ENCODE results near the gene OPTC.

OPTC gene

DNA sequence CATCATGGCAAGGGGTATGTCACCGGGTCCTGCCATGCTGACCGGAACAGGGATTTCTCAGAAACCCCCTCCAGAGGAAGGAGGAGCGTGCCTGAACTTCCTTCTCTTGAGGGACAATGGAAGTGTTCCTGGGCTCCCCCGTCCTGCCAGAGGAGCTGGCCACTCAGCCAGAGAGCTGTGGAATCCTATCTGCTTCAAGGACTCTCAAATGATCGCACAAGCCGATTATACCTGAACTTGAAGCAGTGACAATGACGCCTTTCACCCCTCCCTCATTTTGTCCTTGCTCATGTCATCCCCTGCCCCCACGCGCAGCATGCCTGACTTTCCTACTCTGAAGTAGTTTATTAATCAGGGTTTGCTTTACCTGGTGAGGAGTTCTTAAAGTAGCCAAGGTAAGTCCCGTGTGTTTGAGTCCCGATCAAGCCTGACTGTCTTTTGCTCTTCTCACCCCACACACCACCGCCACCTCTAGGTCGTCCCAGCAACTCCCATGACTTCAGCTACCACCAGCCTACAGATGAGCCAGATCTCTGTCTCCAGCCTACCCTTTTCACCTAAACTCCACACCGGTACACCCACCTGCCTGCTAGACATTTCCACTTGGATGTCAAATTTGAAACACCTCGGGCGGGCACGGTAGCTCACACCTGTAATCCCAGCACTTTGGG lies 43.3 kb upstream of the OPTC start:
- Histone ChIP-seq H3K27me3 (no peaks in the 10 kb centered on the region), H3K36me3 (no peaks in the 10 kb centered on the region), H3K4me3 (no peak overlapping the region), H3K4me1 (peaks cover 0 to 44% (median 19%) of the 10 kb centered on the region in 4 donors), H3K27ac (peak overlapping the region; percentile 73 to 79), H3K9me3 (no peaks in the 10 kb centered on the region)
- peak in 1 of 2 donors; percentile 59 for DNase-seq
- intact Hi-C loops (cut with DNase I; ENCODE audit: low total_unique reads), result no loop called here
- TF ChIP-seq, protein P1, sequence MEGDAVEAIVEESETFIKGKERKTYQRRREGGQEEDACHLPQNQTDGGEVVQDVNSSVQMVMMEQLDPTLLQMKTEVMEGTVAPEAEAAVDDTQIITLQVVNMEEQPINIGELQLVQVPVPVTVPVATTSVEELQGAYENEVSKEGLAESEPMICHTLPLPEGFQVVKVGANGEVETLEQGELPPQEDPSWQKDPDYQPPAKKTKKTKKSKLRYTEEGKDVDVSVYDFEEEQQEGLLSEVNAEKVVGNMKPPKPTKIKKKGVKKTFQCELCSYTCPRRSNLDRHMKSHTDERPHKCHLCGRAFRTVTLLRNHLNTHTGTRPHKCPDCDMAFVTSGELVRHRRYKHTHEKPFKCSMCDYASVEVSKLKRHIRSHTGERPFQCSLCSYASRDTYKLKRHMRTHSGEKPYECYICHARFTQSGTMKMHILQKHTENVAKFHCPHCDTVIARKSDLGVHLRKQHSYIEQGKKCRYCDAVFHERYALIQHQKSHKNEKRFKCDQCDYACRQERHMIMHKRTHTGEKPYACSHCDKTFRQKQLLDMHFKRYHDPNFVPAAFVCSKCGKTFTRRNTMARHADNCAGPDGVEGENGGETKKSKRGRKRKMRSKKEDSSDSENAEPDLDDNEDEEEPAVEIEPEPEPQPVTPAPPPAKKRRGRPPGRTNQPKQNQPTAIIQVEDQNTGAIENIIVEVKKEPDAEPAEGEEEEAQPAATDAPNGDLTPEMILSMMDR (IDR thresholded peaks at IDR 0.05), result no peak

DNA sequence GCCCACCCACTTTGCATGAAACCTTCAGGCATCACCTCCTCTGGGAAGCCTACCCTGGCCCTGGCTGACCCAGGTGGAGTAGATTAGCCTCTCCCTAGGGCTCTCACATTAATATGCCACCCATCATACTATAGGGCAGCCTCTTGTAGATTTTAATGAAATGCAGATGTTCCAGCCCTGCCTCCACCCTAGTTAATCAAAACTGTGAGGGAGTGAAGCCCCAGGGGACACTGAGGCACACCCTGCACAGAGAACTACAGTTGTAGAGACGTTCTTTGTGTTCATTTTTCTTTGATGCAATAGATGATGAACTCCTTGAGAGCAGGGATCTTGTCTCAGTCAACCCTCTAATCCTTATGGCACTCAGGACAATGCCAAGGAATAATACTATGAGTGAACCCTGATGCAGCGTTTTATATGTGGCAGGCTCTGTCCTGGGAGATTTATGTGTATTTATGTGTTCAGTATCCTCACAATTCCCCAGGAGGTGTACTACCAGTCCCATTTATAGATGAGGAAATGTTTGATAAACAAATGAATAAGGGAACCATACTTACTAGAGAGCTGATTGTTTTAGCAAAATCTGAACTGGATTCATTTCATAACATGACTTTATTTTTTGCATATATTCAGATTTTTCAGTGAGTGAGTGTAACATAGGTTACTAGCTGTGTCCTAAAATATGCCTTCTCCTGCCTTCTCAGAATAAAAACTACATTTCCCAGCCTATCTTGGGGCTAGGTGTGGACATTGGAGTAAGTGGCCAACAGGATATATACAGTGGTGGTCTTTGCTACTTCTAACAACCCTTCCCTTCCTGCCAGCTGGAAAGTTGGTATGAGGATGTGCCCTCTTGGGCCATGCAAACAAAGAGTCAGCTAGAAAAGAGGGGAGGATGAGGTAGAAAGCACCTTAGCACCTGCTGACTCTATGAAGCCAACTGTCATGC lies 41.8 kb upstream of the OPTC start:
- intact Hi-C loops (cut with DNase I; ENCODE audit: low total_unique reads), result no loop called here
- TF ChIP-seq, protein P1 (IDR thresholded peaks at IDR 0.05), result no peak
- peaks cover 0 to 38% (median 19%) of the 10 kb centered on the region in 4 donors for H3K4me1 ChIP-seq
- peak in 1 of 2 donors; percentile 29 for DNase-seq
- no peak overlapping the region for H3K4me3 ChIP-seq
- H3K27me3 ChIP-seq, result no peaks in the 10 kb centered on the region
- H3K9me3 ChIP-seq, result no peaks in the 10 kb centered on the region
- H3K36me3 ChIP-seq, result no peaks in the 10 kb centered on the region
- no peak overlapping the region for H3K27ac ChIP-seq

DNA sequence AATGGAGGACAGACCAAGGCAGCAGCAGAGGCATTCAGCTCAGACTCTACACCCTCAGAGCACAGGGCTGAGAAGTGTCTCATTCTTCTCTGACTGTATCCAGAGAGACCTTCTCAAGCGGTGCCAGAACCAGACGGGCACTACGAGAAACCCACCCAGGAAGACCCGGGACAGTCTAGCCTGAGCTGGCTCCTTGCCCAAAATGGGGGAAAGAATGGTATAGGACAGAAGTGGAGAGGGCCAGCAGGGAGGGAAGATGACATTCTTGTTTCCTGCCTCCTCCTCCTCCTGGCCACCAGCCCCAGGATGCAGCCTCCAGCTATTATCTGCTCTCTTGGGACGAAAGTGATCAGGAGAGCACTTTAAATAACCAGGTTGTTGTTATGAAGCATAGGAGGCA lies 40.9 kb upstream of the OPTC start:
- no peak overlapping the region for H3K27ac ChIP-seq
- no peak overlapping the region for H3K4me3 ChIP-seq
- no peaks in the 10 kb centered on the region for H3K36me3 ChIP-seq
- TF ChIP-seq, protein P1 (IDR thresholded peaks at IDR 0.05), result no peak
- peaks cover 0 to 29% (median 13%) of the 10 kb centered on the region in 4 donors for H3K4me1 ChIP-seq
- H3K9me3 ChIP-seq, result no peaks in the 10 kb centered on the region
- DNase-seq, result peak in 1 of 2 donors; percentile 38
- H3K27me3 ChIP-seq, result no peaks in the 10 kb centered on the region
- intact Hi-C loops (cut with DNase I; ENCODE audit: low total_unique reads), result no loop called here

DNA sequence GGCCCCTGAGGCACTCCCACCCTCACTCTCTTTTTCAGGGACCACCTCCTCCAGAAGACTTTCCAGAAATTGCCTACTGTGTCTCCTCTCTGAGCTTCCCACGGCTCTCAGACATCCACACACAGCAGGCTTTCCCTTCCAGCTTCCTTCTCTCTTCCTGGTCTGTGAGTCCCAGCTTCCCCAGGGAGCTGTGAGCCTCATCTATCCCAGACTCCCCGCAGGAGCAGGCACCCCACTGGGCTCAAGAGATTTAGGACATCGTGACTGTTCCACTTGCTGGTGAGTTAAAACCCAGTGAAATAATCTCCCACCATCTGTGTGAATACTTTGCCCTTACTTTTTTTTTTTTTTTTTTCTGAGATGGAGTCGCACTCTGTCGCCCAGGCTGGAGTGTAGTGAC lies 40.3 kb upstream of the OPTC start:
- TF ChIP-seq, protein P1 (IDR thresholded peaks at IDR 0.05), result no peak
- Histone ChIP-seq H3K36me3 (no peaks in the 10 kb centered on the region), H3K27me3 (no peaks in the 10 kb centered on the region), H3K4me3 (no peak overlapping the region), H3K27ac (no peak overlapping the region), H3K4me1 (peaks cover 0 to 23% (median 10%) of the 10 kb centered on the region in 4 donors), H3K9me3 (no peaks in the 10 kb centered on the region)
- peak in 1 of 2 donors; percentile 23 for DNase-seq
- intact Hi-C loops (cut with DNase I; ENCODE audit: low total_unique reads), result no loop called here

DNA sequence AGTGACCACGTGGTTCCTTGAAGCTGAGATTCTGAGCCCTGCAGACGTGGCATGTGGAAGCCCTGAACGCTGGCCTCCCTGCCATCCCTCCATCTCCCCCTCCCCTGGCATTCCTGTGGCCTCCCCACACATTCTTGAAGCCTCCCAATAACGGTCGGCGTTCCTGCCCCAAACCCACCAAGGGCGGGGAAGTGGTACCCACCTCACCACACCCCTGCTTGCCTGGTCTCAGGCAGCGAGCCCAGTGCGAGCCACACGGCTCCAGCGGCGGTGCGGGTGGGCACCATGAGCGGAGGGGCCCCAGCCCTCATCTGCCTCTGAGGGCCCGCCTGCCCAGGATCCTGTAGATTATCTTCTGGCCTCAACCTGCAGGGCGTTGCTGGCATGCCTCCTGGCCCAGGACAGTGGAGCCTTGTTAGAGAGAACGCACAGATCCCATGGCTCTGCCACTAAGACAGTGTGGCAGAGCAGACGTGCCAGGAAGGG lies 38.9 kb upstream of the OPTC start:
- peaks cover 0 to 9% (median 2%) of the 10 kb centered on the region in 4 donors for H3K4me1 ChIP-seq
- intact Hi-C loops (cut with DNase I; ENCODE audit: low total_unique reads), result no loop called here
- H3K27ac ChIP-seq, result no peak overlapping the region
- no peaks in the 10 kb centered on the region for H3K9me3 ChIP-seq
- no peaks in the 10 kb centered on the region for H3K27me3 ChIP-seq
- no peak overlapping the region for H3K4me3 ChIP-seq
- TF ChIP-seq, protein P1 (IDR thresholded peaks at IDR 0.05), result no peak
- no peaks in the 10 kb centered on the region for H3K36me3 ChIP-seq
- DNase-seq, result peak in 1 of 2 donors; percentile 51

Data from tibial artery (tissue), 4 donors.